ENCODE data around the gene SLC35B1. TPM values are rescaled to one million over a fixed set of nuclear protein-coding genes. Genes with fewer than 3 reads are reported as not detected.

Gene SLC35B1
- total and polyA plus RNA-seq, 2 experiments from 2014 or later: 98.1 to 99.8 TPM

DNA sequence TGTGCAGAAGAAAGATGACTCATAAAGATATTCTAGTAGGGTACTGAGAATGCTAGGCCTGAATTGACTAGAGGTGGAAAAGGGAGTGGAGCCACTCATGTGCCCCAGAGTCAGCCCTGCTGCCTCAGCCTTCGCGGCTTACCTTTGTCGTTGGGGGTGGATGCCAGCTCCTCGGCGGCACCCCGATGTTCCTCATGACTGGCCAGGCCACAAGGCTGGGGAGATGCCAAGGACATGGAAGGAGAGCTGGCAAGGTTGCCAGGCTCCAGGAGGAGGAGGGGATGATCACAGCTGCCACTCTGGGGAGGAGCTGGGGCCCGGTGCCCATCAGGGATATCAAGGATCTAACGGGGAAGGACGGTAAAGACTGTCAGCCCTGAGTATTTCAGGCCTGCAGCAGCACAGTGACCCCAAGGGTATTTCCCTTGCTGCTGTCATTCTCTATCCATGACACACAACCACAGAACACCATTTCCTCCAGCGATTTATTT, 9.7 kb upstream of the SLC35B1 start:
- Histone ChIP-seq H3K36me3 (replicated peaks; ENCODE audit: insufficient read depth, low read depth) (no peaks in the 10 kb centered on the region), H3K27me3 (no peaks in the 10 kb centered on the region), H3K79me2 (no peaks in the 10 kb centered on the region), H3K27ac (peak overlapping the region; percentile 9), H3K9me2 (replicated peaks; ENCODE audit: insufficient read depth) (no peaks in the 10 kb centered on the region), H4K20me1 (ENCODE audit: insufficient read depth, poor library complexity, severe bottlenecking) (no peaks in the 10 kb centered on the region), H3K4me1 (ENCODE audit: insufficient read depth) (peaks cover 3% of the 10 kb centered on the region), H3K4me2 (no peak overlapping the region), H3K9me3 (ENCODE audit: low read depth) (no peaks in the 10 kb centered on the region), H3K4me3 (no peak overlapping the region), H2AFZ (no peak overlapping the region)
- TF ChIP-seq, protein P1, sequence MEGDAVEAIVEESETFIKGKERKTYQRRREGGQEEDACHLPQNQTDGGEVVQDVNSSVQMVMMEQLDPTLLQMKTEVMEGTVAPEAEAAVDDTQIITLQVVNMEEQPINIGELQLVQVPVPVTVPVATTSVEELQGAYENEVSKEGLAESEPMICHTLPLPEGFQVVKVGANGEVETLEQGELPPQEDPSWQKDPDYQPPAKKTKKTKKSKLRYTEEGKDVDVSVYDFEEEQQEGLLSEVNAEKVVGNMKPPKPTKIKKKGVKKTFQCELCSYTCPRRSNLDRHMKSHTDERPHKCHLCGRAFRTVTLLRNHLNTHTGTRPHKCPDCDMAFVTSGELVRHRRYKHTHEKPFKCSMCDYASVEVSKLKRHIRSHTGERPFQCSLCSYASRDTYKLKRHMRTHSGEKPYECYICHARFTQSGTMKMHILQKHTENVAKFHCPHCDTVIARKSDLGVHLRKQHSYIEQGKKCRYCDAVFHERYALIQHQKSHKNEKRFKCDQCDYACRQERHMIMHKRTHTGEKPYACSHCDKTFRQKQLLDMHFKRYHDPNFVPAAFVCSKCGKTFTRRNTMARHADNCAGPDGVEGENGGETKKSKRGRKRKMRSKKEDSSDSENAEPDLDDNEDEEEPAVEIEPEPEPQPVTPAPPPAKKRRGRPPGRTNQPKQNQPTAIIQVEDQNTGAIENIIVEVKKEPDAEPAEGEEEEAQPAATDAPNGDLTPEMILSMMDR (IDR thresholded peaks at IDR 0.05; ENCODE audit: poor library complexity): no peak
- no peak for TF ChIP-seq EZH2phosphoT487 (IDR thresholded peaks at IDR 0.05; ENCODE audit: low read depth, severe bottlenecking, unreplicated experiment)
- 96% methylated on average over 10 of the region's 10 CpGs for WGBS (ENCODE audit: low lambda C conversion rate, missing lambda C conversion rate)
- no peak for DNase-seq (ENCODE audit: low spot score)

DNA sequence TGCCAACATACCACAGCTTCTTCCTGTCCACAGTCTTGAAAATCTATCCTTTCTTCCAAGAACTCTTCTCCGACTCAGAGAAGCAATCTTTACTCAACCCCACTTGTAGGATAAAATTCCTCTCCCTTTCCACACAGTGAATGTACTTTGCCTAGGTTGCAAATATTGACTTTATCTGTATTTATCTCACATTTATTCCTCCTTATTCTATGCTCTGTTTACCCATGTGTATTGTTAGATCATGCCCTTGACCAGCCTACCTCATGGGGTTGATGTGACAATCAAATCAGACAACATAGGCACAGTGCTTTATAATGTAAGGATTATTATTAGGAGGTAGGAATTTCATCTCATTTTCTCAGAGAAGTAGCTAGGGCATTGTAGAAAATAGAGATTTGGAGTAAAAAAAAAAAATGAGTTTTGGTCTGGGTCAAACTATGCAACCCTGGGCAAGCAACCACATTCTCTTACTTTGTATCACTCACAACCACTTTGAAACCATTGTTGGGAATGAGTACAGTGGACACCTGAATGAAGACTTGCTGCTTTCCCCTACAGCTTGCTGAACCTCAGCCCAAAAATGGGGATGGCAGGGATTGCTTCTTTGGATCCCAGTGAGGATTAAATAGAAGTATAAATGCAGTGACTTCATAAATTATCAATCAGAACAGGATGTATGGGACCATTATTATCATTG, 9.1 kb upstream of the SLC35B1 start:
- Histone ChIP-seq H3K27ac (peak overlapping the region; percentile 87), H3K4me3 (no peak overlapping the region), H3K4me2 (no peak overlapping the region), H3K27me3 (no peaks in the 10 kb centered on the region), H3K9me2 (replicated peaks; ENCODE audit: insufficient read depth) (no peaks in the 10 kb centered on the region), H4K20me1 (ENCODE audit: insufficient read depth, poor library complexity, severe bottlenecking) (no peaks in the 10 kb centered on the region), H3K4me1 (ENCODE audit: insufficient read depth) (peaks cover 3% of the 10 kb centered on the region), H3K9me3 (ENCODE audit: low read depth) (no peaks in the 10 kb centered on the region), H3K79me2 (no peaks in the 10 kb centered on the region), H3K36me3 (replicated peaks; ENCODE audit: insufficient read depth, low read depth) (no peaks in the 10 kb centered on the region), H2AFZ (no peak overlapping the region)
- no peak for DNase-seq (ENCODE audit: low spot score)
- TF ChIP-seq, protein P1 (IDR thresholded peaks at IDR 0.05; ENCODE audit: poor library complexity): no peak
- no peak for TF ChIP-seq EZH2phosphoT487 (IDR thresholded peaks at IDR 0.05; ENCODE audit: low read depth, severe bottlenecking, unreplicated experiment)
- no peak for TF ChIP-seq EZH2 (IDR thresholded peaks at IDR 0.05; ENCODE audit: borderline replicate concordance)
- WGBS (ENCODE audit: low lambda C conversion rate, missing lambda C conversion rate): 71% methylated on average over 1 of the region's 1 CpG

DNA sequence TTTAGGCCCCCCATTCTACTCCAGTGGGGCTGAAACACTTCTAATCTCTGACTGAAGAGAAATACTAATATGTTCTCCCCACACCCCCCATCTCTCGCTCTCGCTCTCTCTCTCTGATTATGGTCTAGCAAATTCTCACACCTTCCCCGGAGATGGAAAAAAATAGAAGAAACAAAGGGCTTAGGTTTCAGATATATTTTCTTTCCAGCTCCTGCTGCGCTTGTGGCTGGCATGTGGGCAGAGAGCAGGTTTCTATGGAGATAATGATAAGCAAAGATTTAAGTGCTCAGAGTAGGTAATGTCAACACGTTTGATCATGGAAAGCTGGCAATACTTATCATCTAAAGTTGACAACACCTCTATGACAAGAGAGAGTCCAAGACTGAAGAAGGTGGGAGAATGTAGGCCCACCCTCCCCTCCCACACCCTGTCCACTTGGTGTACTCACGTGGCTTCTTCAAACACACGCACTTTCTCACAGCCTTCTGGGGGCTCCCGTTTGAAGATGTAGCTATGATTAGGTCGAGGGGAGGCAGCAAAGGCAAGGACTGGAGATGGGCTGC, 8.0 kb upstream of the SLC35B1 start:
- 69% methylated on average over 9 of the region's 9 CpGs for WGBS (ENCODE audit: low lambda C conversion rate, missing lambda C conversion rate)
- H4K20me1 ChIP-seq (ENCODE audit: insufficient read depth, poor library complexity, severe bottlenecking): no peaks in the 10 kb centered on the region
- DNase-seq (ENCODE audit: low spot score): no peak
- no peaks in the 10 kb centered on the region for H3K9me3 ChIP-seq (ENCODE audit: low read depth)
- no peaks in the 10 kb centered on the region for H3K27me3 ChIP-seq
- TF ChIP-seq EZH2phosphoT487 (IDR thresholded peaks at IDR 0.05; ENCODE audit: low read depth, severe bottlenecking, unreplicated experiment) (no peak), EZH2 (IDR thresholded peaks at IDR 0.05; ENCODE audit: borderline replicate concordance) (no peak)
- TF ChIP-seq, protein P1 (IDR thresholded peaks at IDR 0.05; ENCODE audit: poor library complexity): no peak
- no peak overlapping the region for H3K4me3 ChIP-seq
- H3K4me2 ChIP-seq: no peak overlapping the region
- H3K4me1 ChIP-seq (ENCODE audit: insufficient read depth): peaks cover 3% of the 10 kb centered on the region
- no peaks in the 10 kb centered on the region for H3K79me2 ChIP-seq
- H2AFZ ChIP-seq: no peak overlapping the region
- H3K36me3 ChIP-seq (replicated peaks; ENCODE audit: insufficient read depth, low read depth): no peaks in the 10 kb centered on the region
- H3K27ac ChIP-seq: peak overlapping the region; percentile 87
- H3K9me2 ChIP-seq (replicated peaks; ENCODE audit: insufficient read depth): no peaks in the 10 kb centered on the region
